HepG2 (cell line): ENCODE measurements around the gene PCGF2. TPM values are rescaled to one million over a fixed set of nuclear protein-coding genes. Genes with fewer than 3 reads are reported as not detected.

Source experiments
- BHLHE40 ChIP-seq: IDR thresholded peaks from 2 replicates; pipeline ENCODE4 v1.6.1; 2011; ENCODE audit warnings: low read length, improper control_type of control experiment
- EEA1 ChIP-seq: sonication (generic); formaldehyde crosslinking; IDR thresholded peaks from 2 replicates; pipeline ENCODE4 v1.5.1; 2020; ENCODE audit warnings: mild to moderate bottlenecking, missing genetic modification reagents, borderline replicate concordance
- FOXA1 ChIP-seq, 2 experiments: fragments of 450-650 bp in 1 of 2; sonication (generic) in 1 of 2; formaldehyde crosslinking in 1 of 2; IDR thresholded peaks; 2 replicates each; pipeline versions ENCODE4 v1.4.0 to v1.6.1; 2016 to 2020; ENCODE audit warnings: missing genetic modification reagents in 1 of 2
- FOXA3 ChIP-seq: IDR thresholded peaks from 2 replicates; pipeline ENCODE4 v1.6.1; 2016; ENCODE audit warnings: missing genetic modification reagents, missing compliant biosample characterization
- FOXK2 ChIP-seq: fragments of 450-650 bp; IDR thresholded peaks from 2 replicates; pipeline ENCODE4 v1.6.1; 2016
- HINFP ChIP-seq: sonication (generic); formaldehyde crosslinking; IDR thresholded peaks from 2 replicates; pipeline ENCODE4 v1.4.0; 2020; ENCODE audit warnings: low read depth, mild to moderate bottlenecking, missing genetic modification reagents
- NFYC ChIP-seq: IDR thresholded peaks from 2 replicates; pipeline ENCODE4 v1.6.1; 2016; ENCODE audit warnings: missing genetic modification reagents, missing compliant biosample characterization
- RARG ChIP-seq: sonication (generic); formaldehyde crosslinking; IDR thresholded peaks from 2 replicates; pipeline ENCODE4 v1.4.0; 2020; ENCODE audit warnings: low read depth, mild to moderate bottlenecking, missing genetic modification reagents
- STAT5B ChIP-seq: sonication (generic); formaldehyde crosslinking; IDR thresholded peaks from 2 replicates; pipeline ENCODE4 v1.4.0; 2020; ENCODE audit warnings: missing genetic modification reagents
- ZFP36 ChIP-seq: fragments of 150-350 bp; IDR thresholded peaks from 2 replicates; pipeline ENCODE4 v1.6.1; 2018; ENCODE audit warnings: borderline replicate concordance, low read length, low read depth; ENCODE audit not compliant: partially characterized antibody
- ZMAT5 ChIP-seq: sonication (generic); formaldehyde crosslinking; IDR thresholded peaks from 2 replicates; pipeline ENCODE4 v1.5.0; 2020; ENCODE audit warnings: mild to moderate bottlenecking, low read depth, missing genetic modification reagents, borderline replicate concordance
- ZMYM2 ChIP-seq: sonication (generic); formaldehyde crosslinking; IDR thresholded peaks from 2 replicates; pipeline ENCODE4 v1.8.0; 2022; ENCODE audit warnings: mild to moderate bottlenecking, missing genetic modification reagents
- ZNF136 ChIP-seq: sonication (generic); formaldehyde crosslinking; IDR thresholded peaks from 2 replicates; pipeline ENCODE4 v1.8.1; 2022; ENCODE audit warnings: low read depth, mild to moderate bottlenecking, moderate library complexity, missing genetic modification reagents
- ZNF143 ChIP-seq: sonication (generic); formaldehyde crosslinking; IDR thresholded peaks from 2 replicates; pipeline ENCODE4 v1.4.0; 2020; ENCODE audit warnings: missing genetic modification reagents
- ZNF17 ChIP-seq: sonication (generic); formaldehyde crosslinking; IDR thresholded peaks from 2 replicates; pipeline ENCODE4 v1.5.0; 2020; ENCODE audit warnings: mild to moderate bottlenecking, missing genetic modification reagents
- ZNF354B ChIP-seq: sonication (generic); formaldehyde crosslinking; IDR thresholded peaks from 2 replicates; pipeline ENCODE4 v1.8.0; 2022; ENCODE audit warnings: mild to moderate bottlenecking, missing genetic modification reagents
- ZNF513 ChIP-seq: sonication (generic); formaldehyde crosslinking; conservative IDR thresholded peaks from 2 replicates; pipeline ENCODE4 v1.5.0; 2020; ENCODE audit warnings: missing genetic modification reagents
- ZNF552 ChIP-seq: sonication (generic); formaldehyde crosslinking; IDR thresholded peaks from 2 replicates; pipeline ENCODE4 v1.9.0; 2022; ENCODE audit warnings: missing genetic modification reagents, mild to moderate bottlenecking, borderline replicate concordance
- ZNF564 ChIP-seq: sonication (generic); formaldehyde crosslinking; IDR thresholded peaks from 2 replicates; pipeline ENCODE4 v1.8.1; 2023; ENCODE audit warnings: mild to moderate bottlenecking, missing genetic modification reagents
- ZNF646 ChIP-seq: sonication (generic); formaldehyde crosslinking; IDR thresholded peaks from 2 replicates; pipeline ENCODE4 v1.9.0; 2021; ENCODE audit warnings: mild to moderate bottlenecking, missing genetic modification reagents
- polyA plus RNA-seq, 8 experiments: library from polyadenylated mRNA; depleted of rRNA in 3 of 8; stranded (reverse) in 7 of 8; unstranded in 1 of 8; fragments of >200 nt; fragmentation: Illumina TruSeq in 4 of 8; extraction: Trizol in 4 of 8; gene quantifications; 2 replicates each; pipeline versions ENCODE4 v1.2.1 to v1.2.3, GENCODE V29; 2011 to 2016; ENCODE audit warnings: low read depth in 4 of 8, missing spikeins in 1 of 8, mixed read lengths in 1 of 8; ENCODE audit not compliant: insufficient read depth in 1 of 8
- total RNA-seq, 5 experiments: library from RNA; depleted of rRNA; stranded (reverse); fragments of >200 nt; fragmentation: Illumina TruSeq; extraction: Trizol; gene quantifications; 2 replicates each; pipeline ENCODE4 v1.2.3, GENCODE V29; 2016; ENCODE audit warnings: low read depth in 1 of 5

The PCGF2 gene
- total and polyA plus RNA-seq, 2 of the 13 experiments (the other 11 are each of a cell fraction or from before 2014, with no cell fraction given), result 11.6 to 29.4 TPM

- TF ChIP-seq ZNF646 (CRISPR knock-in tag) (no peak), ZNF143 (peak; percentile 67), ZNF552 (CRISPR knock-in tag) (no peak), HINFP (CRISPR knock-in tag) (peak; percentile 85), BHLHE40 (no peak), ZMYM2 (CRISPR knock-in tag) (no peak), ZFP36 (no peak), ZNF513 (CRISPR knock-in tag) (peak; percentile 91), ZNF136 (CRISPR knock-in tag) (0 out of 2 replicates have a peak, but pooled peaks have one; percentile 63), NFYC (peak; percentile 46), FOXK2 (no peak), EEA1 (CRISPR knock-in tag) (no peak; the same call in 1 of the 2 replicates), FOXA1 (IDR thresholded peaks at IDR 0.05) (no peak), FOXA1 (CRISPR knock-in tag; IDR thresholded peaks at IDR 0.05) (no peak), ZMAT5 (CRISPR knock-in tag) (no peak), FOXA3 (CRISPR knock-in tag) (peak; percentile 51), RARG (CRISPR knock-in tag) (no peak; the same call in 1 of the 2 replicates), STAT5B (CRISPR knock-in tag) (no peak; the same call in 1 of the 2 replicates), ZNF564 (CRISPR knock-in tag) (peak; percentile 79; the same call in 1 of the 2 replicates), ZNF354B (0 out of 2 replicates have a peak, but pooled peaks have one; percentile 11), ZNF17 (CRISPR knock-in tag) (no peak)
These were observed 1.3 kb upstream of the PCGF2 start (continued) for GRCh38 chr17:38749223-38750043.
